ENCODE data around the gene FEM1B.

Gene FEM1B

GRCh38 chr15:68285259-68285980, 7.9 kb downstream of the FEM1B start:
- no peak for DNase-seq (ENCODE audit: low spot score)

GRCh38 chr15:68286256-68286655, 8.7 kb downstream of the FEM1B start:
- no peak for DNase-seq (ENCODE audit: low spot score)

GRCh38 chr15:68289057-68289456, 11.5 kb downstream of the FEM1B start:
- DNase-seq (ENCODE audit: low spot score), result no peak

- no peak for DNase-seq (ENCODE audit: low spot score)
These were observed 12.2 kb downstream of the FEM1B start for GRCh38 chr15:68289621-68290352.

GRCh38 chr15:68290715-68291114, 13.2 kb downstream of the FEM1B start:
- no peak for DNase-seq (ENCODE audit: low spot score)

GRCh38 chr15:68292157-68292781, 14.7 kb downstream of the FEM1B start:
- DNase-seq (ENCODE audit: low spot score), result no peak

- no peak for DNase-seq (ENCODE audit: low spot score)
These were observed 15.4 kb downstream of the FEM1B start for GRCh38 chr15:68292967-68293366.

GRCh38 chr15:68295014-68295805, 17.7 kb downstream of the FEM1B start:
- DNase-seq (ENCODE audit: low spot score), result no peak

GRCh38 chr15:68298336-68298735, 20.8 kb downstream of the FEM1B start:
- no peak for DNase-seq (ENCODE audit: low spot score)

- DNase-seq (ENCODE audit: low spot score), result peak; percentile 73
These were observed 21.4 kb downstream of the FEM1B start for GRCh38 chr15:68298882-68299381.

- no peak for DNase-seq (ENCODE audit: low spot score)
These were observed 21.9 kb downstream of the FEM1B start for GRCh38 chr15:68299436-68299835.

GRCh38 chr15:68300115-68300940, 22.8 kb downstream of the FEM1B start:
- no peak for DNase-seq (ENCODE audit: low spot score)

GRCh38 chr15:68301301-68301700, 23.8 kb downstream of the FEM1B start:
- DNase-seq (ENCODE audit: low spot score), result no peak

- no peak for DNase-seq (ENCODE audit: low spot score)
These were observed 25.2 kb downstream of the FEM1B start for GRCh38 chr15:68302729-68303128.

GRCh38 chr15:68303134-68303533, 25.6 kb downstream of the FEM1B start:
- DNase-seq (ENCODE audit: low spot score), result no peak

- DNase-seq (ENCODE audit: low spot score), result no peak
These were observed 26.3 kb downstream of the FEM1B start for GRCh38 chr15:68303560-68304436.

- DNase-seq (ENCODE audit: low spot score), result no peak
These were observed 27.2 kb downstream of the FEM1B start for GRCh38 chr15:68304589-68305337.

GRCh38 chr15:68305420-68305871, 27.9 kb downstream of the FEM1B start:
- no peak for DNase-seq (ENCODE audit: low spot score)
